ENCODE results near the gene ACTL6A.
A peak's percentile ranks its signal among the peaks of the same experiment; 100 is the strongest.
"Not testable (repeated sequence)": the region's sequence is repeated elsewhere in the genome, so short reads cannot be mapped to it uniquely, and the experiment has no call there.

The ACTL6A gene

GRCh38 chr3:179562591-179563270 is at the start of gene ACTL6A:
TSS of gene ACTL6A (plus strand) at chr3:179562926. CDS start at chr3:179563093, 167 bp downstream.
- peak; percentile 99 for DNase-seq

GRCh38 chr3:179513862-179514261 is 48.9 kb upstream of the ACTL6A start:
- DNase-seq: no peak

- DNase-seq: not testable (repeated sequence)
Measured at GRCh38 chr3:179516461-179517251, 46.1 kb upstream of the ACTL6A start.

- no peak for DNase-seq
Measured at GRCh38 chr3:179526482-179526881, 36.2 kb upstream of the ACTL6A start.

GRCh38 chr3:179526989-179527391 is 35.7 kb upstream of the ACTL6A start:
- DNase-seq: no peak

GRCh38 chr3:179528772-179529171 is 34.0 kb upstream of the ACTL6A start:
- no peak for DNase-seq

- DNase-seq: no peak
Measured at GRCh38 chr3:179531576-179531975, 31.1 kb upstream of the ACTL6A start.

GRCh38 chr3:179533274-179533673 is 29.5 kb upstream of the ACTL6A start:
- no peak for DNase-seq

GRCh38 chr3:179536256-179536655 is 26.5 kb upstream of the ACTL6A start:
- no peak for DNase-seq

GRCh38 chr3:179541094-179541493 is 21.6 kb upstream of the ACTL6A start:
- DNase-seq: no peak

GRCh38 chr3:179541596-179541995 is 21.1 kb upstream of the ACTL6A start:
- no peak for DNase-seq

GRCh38 chr3:179542375-179542774 is 20.4 kb upstream of the ACTL6A start:
- no peak for DNase-seq

GRCh38 chr3:179544981-179545645 is 17.6 kb upstream of the ACTL6A start:
- no peak for DNase-seq

- DNase-seq: no peak
Measured at GRCh38 chr3:179546814-179547241, 15.9 kb upstream of the ACTL6A start.

GRCh38 chr3:179551349-179552105 is 11.2 kb upstream of the ACTL6A start:
- no peak for DNase-seq

- peak in 1 of 2 experiments; percentile 76 for DNase-seq
Measured at GRCh38 chr3:179558742-179559364, 3.9 kb upstream of the ACTL6A start.

GRCh38 chr3:179560791-179561190 is 1.9 kb upstream of the ACTL6A start:
- DNase-seq: no peak

GRCh38 chr3:179563271-179563783 is 601 bp downstream of the ACTL6A start:
- DNase-seq: peak; percentile 67 to 76

GRCh38 chr3:179565496-179565895 is 2.8 kb downstream of the ACTL6A start:
- DNase-seq: no peak

- DNase-seq: no peak
Measured at GRCh38 chr3:179580992-179581391, 18.3 kb downstream of the ACTL6A start.

- DNase-seq: no peak
Measured at GRCh38 chr3:179589143-179589542, 26.4 kb downstream of the ACTL6A start.

- no peak for DNase-seq
Measured at GRCh38 chr3:179590669-179591068, 27.9 kb downstream of the ACTL6A start.
